SHP77 treated with DMSO at 0.1 percent for 48 hours (cell line): ENCODE results near the gene TMEM204.

Experiments
- DNase-seq: peaks from one replicate; lab custom pipeline; 2025; lab: John Stamatoyannopoulos, UW

TMEM204 gene

GRCh38 chr16:1533443-1533951 is at the start of gene TMEM204:
Gene TMEM204, plus strand, starts transcription at chr16:1533666. Its CDS starts 610 bp downstream, at chr16:1534276.
- DNase-seq = no peak

- no peak for DNase-seq
Observed at GRCh38 chr16:1485847-1486496, 47.5 kb upstream of the TMEM204 start.

- DNase-seq = no peak
Observed at GRCh38 chr16:1486551-1487390, 46.7 kb upstream of the TMEM204 start.

DNA sequence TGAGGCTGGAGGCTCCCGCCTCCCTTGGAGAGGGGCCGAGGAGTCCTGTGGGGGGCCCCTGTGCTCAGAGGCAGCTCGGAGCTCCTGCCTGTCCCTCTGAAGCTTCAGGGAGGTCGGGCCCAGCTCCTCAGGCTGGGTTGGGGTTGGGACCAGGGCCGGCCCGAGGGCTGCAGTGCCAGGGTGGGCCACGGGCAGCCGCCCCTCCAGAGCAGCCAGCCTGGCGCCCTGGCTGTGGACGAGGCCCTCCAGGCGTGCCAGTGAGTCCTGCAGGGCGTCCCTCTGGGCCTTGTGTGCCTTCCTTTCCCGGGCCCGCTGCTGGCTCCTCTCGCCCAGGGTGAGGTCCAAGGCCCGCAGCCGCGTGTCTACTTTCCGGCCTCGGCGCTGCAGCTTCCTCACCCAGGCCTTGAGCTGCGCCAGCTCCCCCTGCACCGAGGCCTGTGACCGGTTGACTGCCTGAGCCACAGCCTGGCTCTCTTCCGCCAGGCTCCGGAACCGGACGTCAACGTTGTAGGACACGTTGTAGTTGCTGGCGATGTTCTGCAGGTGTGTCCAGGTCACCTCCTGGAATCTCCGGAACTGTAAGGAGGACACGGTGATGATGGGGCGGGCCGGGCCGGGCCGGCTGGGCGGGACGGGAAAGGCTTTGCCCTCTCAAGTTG is 45.9 kb upstream of the TMEM204 start:
- DNase-seq = no peak

- DNase-seq = no peak
Observed at GRCh38 chr16:1488054-1488601, 45.3 kb upstream of the TMEM204 start.

- no peak for DNase-seq
Observed at GRCh38 chr16:1488619-1489018, 44.8 kb upstream of the TMEM204 start, which contains the start of gene PTX4. Gene PTX4, minus strand, starts transcription at chr16:1488944. Its CDS starts 35 bp downstream, at chr16:1488909.

DNA sequence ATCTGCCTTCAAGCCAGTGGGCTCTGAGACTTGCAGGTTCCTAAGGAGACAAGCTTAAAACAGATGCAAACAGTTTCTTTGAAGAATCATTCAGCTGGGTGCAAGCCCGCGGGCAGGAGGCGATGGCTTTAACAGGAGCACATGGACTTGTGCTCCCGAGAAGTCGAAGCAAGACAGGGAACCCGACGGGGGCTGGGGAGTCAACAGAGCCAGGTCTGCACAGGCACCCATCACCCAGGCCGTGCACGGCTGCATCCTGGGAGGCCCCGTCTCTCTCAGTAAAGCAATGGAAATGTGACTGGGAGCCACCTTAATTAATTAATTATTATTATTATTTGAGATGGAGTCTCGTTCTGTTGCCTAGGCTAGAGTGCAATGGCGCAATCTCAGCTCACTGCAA is 44.4 kb upstream of the TMEM204 start:
- no peak for DNase-seq

GRCh38 chr16:1491327-1491726 is 42.1 kb upstream of the TMEM204 start:
- DNase-seq = peak; percentile 3

DNA sequence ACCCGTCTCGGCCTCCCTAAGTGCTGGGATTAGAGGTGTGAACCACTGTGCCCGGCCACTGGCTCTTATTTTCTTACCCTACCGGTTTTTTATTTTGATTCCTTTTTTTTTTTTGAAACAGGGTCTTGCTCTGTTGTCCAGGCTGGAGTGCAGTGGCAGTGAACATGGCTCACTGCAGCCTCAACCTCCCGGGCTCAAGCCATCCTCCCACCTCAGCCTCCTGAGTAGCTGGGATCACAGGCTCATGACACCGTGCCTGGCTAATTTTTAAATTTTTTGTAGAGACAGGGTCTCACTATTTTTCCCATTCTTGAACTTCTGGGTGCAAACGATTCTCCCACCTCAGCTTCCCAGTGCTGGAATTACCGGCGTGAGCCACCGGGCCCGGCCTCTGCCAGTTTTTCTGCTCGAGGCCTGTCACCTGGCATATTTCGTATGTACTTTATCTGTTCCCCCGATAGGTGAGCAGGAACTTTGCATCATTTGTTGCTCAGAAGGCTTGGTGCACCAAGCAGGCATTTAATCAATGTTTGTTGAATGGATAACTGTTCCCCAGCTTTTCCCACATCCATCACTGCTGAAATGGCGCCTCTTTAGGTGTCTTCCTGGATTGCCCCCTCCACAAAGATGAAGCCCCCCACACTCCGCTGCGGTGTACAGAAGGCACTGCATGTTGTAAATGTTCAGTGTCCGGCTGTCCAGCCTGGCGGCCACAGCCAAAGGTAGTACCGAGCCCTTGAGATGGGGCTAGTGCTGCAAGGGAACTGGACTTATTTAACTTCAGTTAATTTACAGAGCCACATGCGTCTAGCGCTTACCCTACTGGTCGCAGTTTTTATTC is 41.2 kb upstream of the TMEM204 start:
- DNase-seq = no peak

DNA sequence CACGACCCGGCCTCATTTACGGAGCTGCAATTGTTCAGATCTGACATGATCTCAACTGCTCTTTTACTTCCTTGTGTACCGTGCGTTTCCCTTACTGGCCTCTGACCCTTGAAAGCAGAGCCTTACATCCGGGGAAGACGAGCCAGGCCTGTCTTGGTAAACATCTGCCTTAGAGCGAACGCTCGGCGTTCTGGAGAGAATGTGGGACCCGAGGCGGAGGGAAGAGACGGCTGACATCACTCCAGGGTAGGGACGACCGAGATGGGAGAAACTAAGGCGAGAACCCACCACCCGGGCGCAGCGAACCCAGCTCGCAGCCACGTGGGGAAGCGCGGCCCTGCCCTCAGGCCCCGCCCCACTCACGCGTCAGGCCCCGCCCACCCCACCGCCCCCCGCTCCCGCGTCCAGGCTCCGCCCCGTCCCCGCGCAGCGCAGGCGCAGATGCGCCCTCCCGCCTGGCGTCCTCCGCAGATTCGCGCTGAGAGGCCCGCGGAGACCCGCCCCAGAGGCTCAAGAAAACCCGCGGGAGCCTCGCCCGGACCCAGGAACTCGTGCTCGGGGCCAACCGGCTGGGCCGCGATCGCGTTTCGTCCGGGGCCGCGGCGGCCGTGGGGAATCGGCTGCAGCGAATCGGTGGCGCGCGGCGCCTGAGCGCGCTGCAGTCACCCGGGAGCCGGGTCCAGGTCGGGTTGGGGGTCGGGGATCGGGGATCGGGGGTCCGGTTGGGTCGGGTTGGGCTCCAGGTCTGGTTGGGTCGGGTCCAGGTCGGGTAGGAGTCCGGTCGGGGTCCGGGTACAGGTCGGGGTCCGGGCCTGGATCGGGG is 40.3 kb upstream of the TMEM204 start, which contains the start of gene TELO2:
TELO2 (plus strand) TSS at position 438 of the 823 bp plus-strand sequence. CDS start 922 bp downstream, outside the sequence.
- DNase-seq = peak; percentile 33

DNA sequence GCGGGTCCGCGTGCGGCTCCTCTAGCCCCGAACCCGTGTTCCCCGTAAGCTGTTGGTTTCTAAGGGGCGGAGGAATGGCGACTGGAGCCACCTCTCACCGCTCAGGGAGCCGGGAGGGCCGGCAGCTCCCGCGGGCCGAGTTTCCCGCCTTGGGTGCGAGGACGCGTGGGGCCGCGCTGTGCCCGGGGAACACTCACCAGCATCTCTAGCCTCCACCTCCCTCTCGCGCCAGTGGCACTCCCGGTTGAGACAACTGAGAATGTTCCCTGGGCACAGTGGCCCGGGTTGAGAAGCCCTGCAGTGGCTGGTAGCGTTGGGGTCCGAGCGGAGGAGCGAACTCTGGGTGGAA is 39.7 kb upstream of the TMEM204 start:
- DNase-seq = no peak

GRCh38 chr16:1494129-1494640 is 39.3 kb upstream of the TMEM204 start:
- DNase-seq = no peak

DNA sequence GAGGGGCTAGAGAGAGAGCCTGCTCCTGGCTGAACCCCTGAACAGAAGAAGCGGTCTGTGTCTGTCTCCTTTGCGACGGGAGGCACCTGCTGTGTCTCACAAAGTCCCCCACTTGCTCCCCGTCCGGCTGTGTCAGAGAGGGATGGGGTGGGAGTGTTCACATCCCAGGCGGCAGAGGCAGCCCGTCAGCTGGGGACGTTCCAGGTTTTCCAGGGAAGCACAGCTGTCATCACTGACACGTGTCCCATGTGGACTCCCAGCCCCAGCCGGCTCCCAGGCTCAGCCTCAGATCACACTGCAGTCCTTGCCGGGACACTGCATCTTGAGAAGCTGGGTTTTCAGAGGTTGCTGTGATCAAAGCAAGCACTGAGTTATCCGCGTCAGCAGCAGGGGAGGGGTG is 38.8 kb upstream of the TMEM204 start:
- DNase-seq = no peak

DNA sequence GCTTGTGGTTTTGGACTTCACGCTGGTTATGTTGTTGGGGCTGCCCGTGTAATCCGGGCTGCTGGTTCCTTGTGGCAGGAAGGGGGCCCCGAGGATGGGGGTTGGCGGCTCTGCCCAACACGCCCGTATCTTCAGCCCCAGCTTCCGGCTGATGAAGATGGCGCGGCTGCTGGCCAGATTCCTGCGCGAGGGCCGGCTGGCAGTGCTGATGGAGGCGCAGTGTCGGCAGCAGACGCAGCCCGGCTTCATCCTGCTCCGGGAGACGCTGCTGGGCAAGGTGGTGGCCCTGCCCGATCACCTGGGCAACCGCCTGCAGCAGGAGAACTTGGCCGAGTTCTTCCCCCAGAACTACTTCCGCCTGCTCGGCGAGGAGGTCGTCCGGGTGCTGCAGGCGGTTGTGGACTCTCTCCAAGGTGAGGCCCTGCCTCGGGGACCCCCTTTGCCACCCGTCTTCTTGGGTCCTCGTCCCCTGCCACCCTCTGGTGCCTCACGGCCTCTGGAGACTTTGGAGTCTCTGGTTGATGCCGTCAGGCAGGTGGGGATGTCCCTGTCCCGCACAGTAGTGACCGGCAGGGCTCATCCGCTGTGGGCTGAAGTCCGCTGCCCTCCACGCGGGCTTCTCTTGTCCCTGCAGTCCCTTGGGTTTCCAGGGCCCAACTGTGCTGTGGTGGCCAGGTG is 38.1 kb upstream of the TMEM204 start:
- DNase-seq = no peak

- no peak for DNase-seq
Observed at GRCh38 chr16:1495889-1496262, 37.6 kb upstream of the TMEM204 start.

DNA sequence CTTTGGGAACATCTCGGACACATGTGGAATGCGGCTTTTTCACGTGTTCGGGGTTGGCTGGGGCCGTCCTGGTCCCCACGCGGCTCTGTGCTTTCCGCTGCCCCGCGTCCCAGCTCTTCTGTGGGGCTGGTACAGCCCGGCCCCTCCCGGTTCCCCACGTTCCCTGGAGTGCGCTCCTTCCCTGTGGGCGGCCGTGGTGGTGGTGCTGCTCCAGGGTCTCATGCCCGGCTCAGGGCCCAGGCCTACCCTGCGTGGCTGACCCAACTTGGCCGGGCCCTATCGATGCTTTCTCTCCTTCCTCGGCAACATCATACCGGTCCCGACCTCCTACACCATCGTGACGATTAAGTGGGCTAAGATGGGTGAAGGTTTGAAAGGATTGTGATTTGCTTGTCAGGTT is 37.0 kb upstream of the TMEM204 start:
- DNase-seq = no peak

- DNase-seq = no peak
Observed at GRCh38 chr16:1497014-1497598, 36.4 kb upstream of the TMEM204 start.

- DNase-seq = no peak
Observed at GRCh38 chr16:1498899-1499676, 34.4 kb upstream of the TMEM204 start.
